GM20431 (cell line): ENCODE data around the gene OLFML1.

Experiments used
- in situ Hi-C: fragments of 300-500 bp; cut with MseI, MboI; formaldehyde crosslinking; loops from one replicate; pipeline ENCODE4 v1.15.0; 2020; ENCODE audit warnings: low sequenced_read_pairs; ENCODE audit not compliant: unreplicated experiment

The OLFML1 gene

DNA sequence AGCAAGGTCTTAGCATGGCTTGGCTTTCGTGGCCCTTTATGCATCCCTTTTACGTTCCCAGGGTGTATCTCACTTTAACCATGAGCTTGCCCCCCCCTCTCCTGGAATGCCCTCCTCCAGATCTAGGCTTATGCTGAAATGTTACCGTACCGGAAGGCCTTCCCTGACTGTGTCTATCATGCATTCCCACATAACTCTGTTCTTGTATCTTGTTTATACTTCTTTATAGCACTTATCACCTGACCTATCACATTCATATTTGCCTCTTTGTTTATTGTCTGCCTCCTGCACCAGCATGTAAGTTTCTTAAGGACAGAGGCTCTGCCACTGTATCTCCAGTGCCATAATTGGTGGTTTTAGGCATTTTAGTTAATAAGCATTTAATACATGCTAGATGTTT lies 67.4 kb downstream of the OLFML1 start:
- in situ Hi-C loops: no loop called here

DNA sequence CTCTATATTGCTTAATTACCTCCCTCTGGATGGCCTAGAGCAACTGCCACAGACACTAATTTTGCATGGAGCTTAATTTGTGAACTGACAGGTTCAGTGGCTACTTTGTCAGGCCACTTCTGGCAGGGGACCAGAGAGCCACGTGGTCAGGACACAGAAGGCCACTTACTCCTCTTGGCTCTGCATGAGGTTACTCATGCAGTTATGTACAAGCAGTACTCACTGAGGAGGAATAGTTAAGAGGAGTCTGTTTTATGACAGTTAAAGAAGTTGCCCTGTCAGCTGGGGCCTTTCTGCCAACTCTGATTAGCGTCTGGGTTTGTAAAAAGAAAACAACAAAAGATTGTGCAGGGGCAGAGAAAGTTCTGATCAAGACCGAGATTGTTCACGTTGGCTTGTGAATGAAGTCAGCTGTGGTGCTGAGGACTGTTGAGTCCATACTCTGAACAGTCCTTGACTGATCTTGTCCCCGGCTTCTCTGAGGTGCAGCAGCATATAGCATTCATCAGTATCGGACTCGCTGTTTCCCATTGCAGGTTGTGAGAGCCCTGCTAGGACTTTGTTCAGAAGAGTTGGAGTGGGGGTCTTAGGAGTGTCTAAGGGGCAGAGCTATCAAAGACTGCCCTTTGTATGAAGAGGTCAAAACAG lies 69.9 kb downstream of the OLFML1 start:
- in situ Hi-C loops: no loop called here

DNA sequence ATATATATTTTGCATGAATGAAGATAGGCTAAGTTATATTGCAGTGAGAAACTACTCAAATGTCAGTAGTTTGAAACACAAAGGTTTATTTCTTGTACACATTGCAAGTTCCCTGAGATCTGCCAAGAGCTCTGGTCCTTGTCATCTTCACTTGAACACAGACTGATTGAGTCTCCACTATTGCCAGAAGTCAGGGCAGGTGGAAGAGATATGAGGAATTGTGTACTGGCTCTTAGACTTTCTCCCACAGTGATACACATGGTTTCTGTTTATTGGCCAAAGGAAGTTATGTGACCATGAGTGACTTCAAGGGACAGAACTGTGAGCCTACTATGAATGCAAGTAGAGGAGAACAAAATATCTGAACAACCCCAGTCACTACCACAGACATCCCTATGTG lies 72.7 kb downstream of the OLFML1 start:
- in situ Hi-C loops: no loop called here

DNA sequence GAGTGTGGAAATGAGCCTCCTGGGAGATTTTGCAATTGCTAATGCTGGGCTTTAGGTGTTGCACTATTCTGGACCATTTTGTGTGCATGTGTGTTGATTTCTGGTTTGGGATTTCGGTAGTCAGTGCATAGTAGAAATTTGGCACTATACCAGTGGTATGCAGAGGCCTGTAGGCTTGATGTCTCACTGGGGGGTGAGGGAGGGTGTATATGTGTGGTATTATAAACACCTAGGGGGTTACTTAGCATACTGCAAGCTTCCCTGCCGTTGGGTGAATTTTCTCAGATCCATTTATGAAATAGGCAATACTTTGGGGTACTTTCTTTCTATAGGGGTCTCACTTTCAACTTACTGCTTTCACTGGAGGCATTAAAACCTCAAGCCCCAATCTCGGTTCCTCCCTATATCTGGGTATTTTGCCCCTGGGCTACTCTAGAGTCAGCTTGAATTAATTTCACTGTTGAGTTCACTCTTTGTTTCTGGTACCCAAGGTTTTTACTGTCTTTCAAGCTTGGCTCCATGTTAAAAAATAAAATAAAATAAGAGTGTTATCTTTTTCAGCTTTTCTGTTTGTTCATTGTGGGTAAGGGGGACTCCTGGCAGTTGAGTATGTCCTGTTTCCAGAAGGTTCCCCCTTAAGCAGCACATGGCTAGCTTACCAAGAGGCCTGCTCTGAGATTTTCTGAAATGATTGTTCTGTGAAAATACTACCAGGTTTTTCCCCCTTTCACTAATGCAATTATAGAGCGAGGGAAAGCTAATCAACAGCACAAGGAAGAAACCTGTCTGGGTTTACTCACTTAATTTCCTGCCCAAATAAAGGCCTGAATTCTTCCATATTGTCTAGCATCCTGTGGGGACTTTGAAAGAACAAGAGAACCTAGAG lies 74.3 kb downstream of the OLFML1 start:
- in situ Hi-C loops: no loop called here
